ENCODE results near the gene VCPKMT.
"Not testable (repeated sequence)": the region's sequence is repeated elsewhere in the genome, so short reads cannot be mapped to it uniquely, and the experiment has no call there.

The VCPKMT gene

GRCh38 chr14:50082784-50083466, 33.4 kb downstream of the VCPKMT start:
- no peak overlapping the region for H2AFZ ChIP-seq (ENCODE audit: low read length)
- H3K9ac ChIP-seq (ENCODE audit: low read depth, low read length, poor library complexity): no peak overlapping the region
- no peaks in the 10 kb centered on the region for H3K4me1 ChIP-seq (ENCODE audit: control insufficient read depth in 2 of 2, insufficient read depth in 1 of 2, low read depth in 1 of 2, low read length in 2 of 2)
- no peak overlapping the region for H2BK15ac ChIP-seq (ENCODE audit: low read length)
- no peak overlapping the region for H4K8ac ChIP-seq (ENCODE audit: low read depth, low read length)
- H4K91ac ChIP-seq (ENCODE audit: low read depth, low read length, poor library complexity): no peak overlapping the region
- H3K4ac ChIP-seq (ENCODE audit: low read length): no peak overlapping the region
- H3K9me3 ChIP-seq (replicated peaks in 1 of 2; ENCODE audit: control insufficient read depth in 2 of 2, insufficient read depth in 1 of 2, low read depth in 1 of 2, low read length in 2 of 2): no peaks in the 10 kb centered on the region
- H2BK120ac ChIP-seq (ENCODE audit: low read depth, low read length): no peak overlapping the region
- H2AK5ac ChIP-seq (ENCODE audit: low read depth, low read length): no peak overlapping the region
- no peak overlapping the region for H3K23ac ChIP-seq (ENCODE audit: low read depth, low read length, poor library complexity)
- H3K36me3 ChIP-seq (replicated peaks in 1 of 2; ENCODE audit: control insufficient read depth in 2 of 2, insufficient read depth in 2 of 2, low read length in 2 of 2): no peaks in the 10 kb centered on the region
- H3K27me3 ChIP-seq (ENCODE audit: control insufficient read depth in 3 of 3, insufficient read depth in 3 of 3, low read depth in 1 of 3, low read length in 3 of 3): no peaks in the 10 kb centered on the region
- no peak overlapping the region for H3K4me3 ChIP-seq (ENCODE audit: low read length in 2 of 2)
- no peak overlapping the region for H3K4me2 ChIP-seq (ENCODE audit: insufficient read depth, low read length, poor library complexity, severe bottlenecking)
- WGBS, 2 donors (ENCODE audit: extremely low coverage in 2 of 2, insufficient read length in 2 of 2, insufficient replicate concordance in 1 of 2): 100% methylated on average over 1 of the region's 10 CpGs; no CpG with 5 or more reads in 1 of the 2 donors
- no peaks in the 10 kb centered on the region for H3K79me1 ChIP-seq (ENCODE audit: low read depth, low read length)
- no peak overlapping the region for H3K14ac ChIP-seq (ENCODE audit: low read length)
- H3K27ac ChIP-seq (replicated peaks; ENCODE audit: low read length): no peak overlapping the region
- no peak overlapping the region for H3K18ac ChIP-seq (ENCODE audit: low read length)
- H2BK12ac ChIP-seq (ENCODE audit: low read length): no peak overlapping the region
- DNase-seq (ENCODE audit: low spot score): no peak
- no peak overlapping the region for H2BK5ac ChIP-seq (ENCODE audit: low read length)

- DNase-seq (ENCODE audit: low spot score): no peak
- Histone ChIP-seq H2AK5ac (ENCODE audit: low read depth, low read length) (no peak overlapping the region), H3K9ac (ENCODE audit: low read depth, low read length, poor library complexity) (no peak overlapping the region), H3K4me1 (ENCODE audit: control insufficient read depth in 2 of 2, insufficient read depth in 1 of 2, low read depth in 1 of 2, low read length in 2 of 2) (no peaks in the 10 kb centered on the region), H2BK12ac (ENCODE audit: low read length) (no peak overlapping the region), H2AFZ (ENCODE audit: low read length) (peak overlapping the region; percentile 20), H3K4me3 (ENCODE audit: low read length in 2 of 2) (no peak overlapping the region), H2BK120ac (ENCODE audit: low read depth, low read length) (no peak overlapping the region), H3K23ac (ENCODE audit: low read depth, low read length, poor library complexity) (no peak overlapping the region), H3K79me1 (ENCODE audit: low read depth, low read length) (no peaks in the 10 kb centered on the region), H3K27me3 (ENCODE audit: control insufficient read depth in 3 of 3, insufficient read depth in 3 of 3, low read depth in 1 of 3, low read length in 3 of 3) (no peaks in the 10 kb centered on the region), H2BK15ac (ENCODE audit: low read length) (no peak overlapping the region), H3K18ac (ENCODE audit: low read length) (no peak overlapping the region), H3K4me2 (ENCODE audit: insufficient read depth, low read length, poor library complexity, severe bottlenecking) (no peak overlapping the region), H3K14ac (ENCODE audit: low read length) (no peak overlapping the region), H4K91ac (ENCODE audit: low read depth, low read length, poor library complexity) (no peak overlapping the region), H3K4ac (ENCODE audit: low read length) (no peak overlapping the region), H3K27ac (replicated peaks; ENCODE audit: low read length) (no peak overlapping the region), H2BK5ac (ENCODE audit: low read length) (no peak overlapping the region), H4K8ac (ENCODE audit: low read depth, low read length) (no peak overlapping the region), H3K9me3 (replicated peaks in 1 of 2; ENCODE audit: control insufficient read depth in 2 of 2, insufficient read depth in 1 of 2, low read depth in 1 of 2, low read length in 2 of 2) (no peaks in the 10 kb centered on the region), H3K36me3 (replicated peaks in 1 of 2; ENCODE audit: control insufficient read depth in 2 of 2, insufficient read depth in 2 of 2, low read length in 2 of 2) (no peaks in the 10 kb centered on the region)
- no CpG with 5 or more reads among the region's 8 CpGs for WGBS, 2 donors (ENCODE audit: extremely low coverage in 2 of 2, insufficient read length in 2 of 2, insufficient replicate concordance in 1 of 2)
Observed at GRCh38 chr14:50082308-50082742, 34.0 kb downstream of the VCPKMT start.

- H3K4ac ChIP-seq (ENCODE audit: low read length); H3K23ac ChIP-seq (ENCODE audit: low read depth, low read length, poor library complexity); H3K9me3 ChIP-seq (replicated peaks in 1 of 2; ENCODE audit: control insufficient read depth in 2 of 2, insufficient read depth in 1 of 2, low read depth in 1 of 2, low read length in 2 of 2); H3K27me3 ChIP-seq (ENCODE audit: control insufficient read depth in 3 of 3, insufficient read depth in 3 of 3, low read depth in 1 of 3, low read length in 3 of 3); DNase-seq (ENCODE audit: low spot score); H4K8ac ChIP-seq (ENCODE audit: low read depth, low read length); H2BK12ac ChIP-seq (ENCODE audit: low read length); H2BK15ac ChIP-seq (ENCODE audit: low read length); H3K79me1 ChIP-seq (ENCODE audit: low read depth, low read length); H4K91ac ChIP-seq (ENCODE audit: low read depth, low read length, poor library complexity); H3K9ac ChIP-seq (ENCODE audit: low read depth, low read length, poor library complexity); H2BK120ac ChIP-seq (ENCODE audit: low read depth, low read length); H3K4me1 ChIP-seq (ENCODE audit: control insufficient read depth in 2 of 2, insufficient read depth in 1 of 2, low read depth in 1 of 2, low read length in 2 of 2); H3K14ac ChIP-seq (ENCODE audit: low read length); H2BK5ac ChIP-seq (ENCODE audit: low read length); H3K4me3 ChIP-seq (ENCODE audit: low read length in 2 of 2); H3K4me2 ChIP-seq (ENCODE audit: insufficient read depth, low read length, poor library complexity, severe bottlenecking); H3K18ac ChIP-seq (ENCODE audit: low read length); H3K27ac ChIP-seq (replicated peaks; ENCODE audit: low read length); H3K36me3 ChIP-seq (replicated peaks in 1 of 2; ENCODE audit: control insufficient read depth in 2 of 2, insufficient read depth in 2 of 2, low read length in 2 of 2); H2AK5ac ChIP-seq (ENCODE audit: low read depth, low read length); H2AFZ ChIP-seq (ENCODE audit: low read length): not testable (repeated sequence)
- no CpG with 5 or more reads among the region's 1 CpG for WGBS, 2 donors (ENCODE audit: extremely low coverage in 2 of 2, insufficient read length in 2 of 2, insufficient replicate concordance in 1 of 2)
Observed at GRCh38 chr14:50079103-50079502, 37.3 kb downstream of the VCPKMT start.

GRCh38 chr14:50073663-50074062, 42.7 kb downstream of the VCPKMT start:
- not testable (repeated sequence) for H3K27me3 ChIP-seq (ENCODE audit: control insufficient read depth in 3 of 3, insufficient read depth in 3 of 3, low read depth in 1 of 3, low read length in 3 of 3); H4K91ac ChIP-seq (ENCODE audit: low read depth, low read length, poor library complexity); H3K4me3 ChIP-seq (ENCODE audit: low read length in 2 of 2); H2BK120ac ChIP-seq (ENCODE audit: low read depth, low read length); DNase-seq (ENCODE audit: low spot score); H2BK15ac ChIP-seq (ENCODE audit: low read length); H3K14ac ChIP-seq (ENCODE audit: low read length); H2BK12ac ChIP-seq (ENCODE audit: low read length); H3K4me1 ChIP-seq (ENCODE audit: control insufficient read depth in 2 of 2, insufficient read depth in 1 of 2, low read depth in 1 of 2, low read length in 2 of 2); H3K9me3 ChIP-seq (replicated peaks in 1 of 2; ENCODE audit: control insufficient read depth in 2 of 2, insufficient read depth in 1 of 2, low read depth in 1 of 2, low read length in 2 of 2); H3K4ac ChIP-seq (ENCODE audit: low read length); H2AFZ ChIP-seq (ENCODE audit: low read length); H3K27ac ChIP-seq (replicated peaks; ENCODE audit: low read length); H3K18ac ChIP-seq (ENCODE audit: low read length); H3K36me3 ChIP-seq (replicated peaks in 1 of 2; ENCODE audit: control insufficient read depth in 2 of 2, insufficient read depth in 2 of 2, low read length in 2 of 2); H2AK5ac ChIP-seq (ENCODE audit: low read depth, low read length); H3K79me1 ChIP-seq (ENCODE audit: low read depth, low read length); H3K23ac ChIP-seq (ENCODE audit: low read depth, low read length, poor library complexity); H3K4me2 ChIP-seq (ENCODE audit: insufficient read depth, low read length, poor library complexity, severe bottlenecking); H2BK5ac ChIP-seq (ENCODE audit: low read length); H4K8ac ChIP-seq (ENCODE audit: low read depth, low read length); H3K9ac ChIP-seq (ENCODE audit: low read depth, low read length, poor library complexity)
- no CpG with 5 or more reads among the region's 32 CpGs for WGBS, 2 donors (ENCODE audit: extremely low coverage in 2 of 2, insufficient read length in 2 of 2, insufficient replicate concordance in 1 of 2)
